Smooth muscle cell (in vitro differentiated cells): ENCODE data around the gene E2F8. TPM values are rescaled to one million over a fixed set of nuclear protein-coding genes. Genes with fewer than 3 reads are reported as not detected.
"Not testable (repeated sequence)": the region's sequence is repeated elsewhere in the genome, so short reads cannot be mapped to it uniquely, and the experiment has no call there.

ENCODE experiments used
- DNase-seq: peaks from one replicate; lab custom pipeline; 2025; ENCODE audit not compliant: unreplicated experiment; lab: John Stamatoyannopoulos, UW
- H2AFZ ChIP-seq: fragments of 200-600 bp; sonication (generic); 2 replicates; pipeline ENCODE4 v1.6.0; 2016; ENCODE audit warnings: antibody characterized with exemption, low read depth, mild to moderate bottlenecking
- H3F3A ChIP-seq: fragments of 200-600 bp; sonication (generic); 2 replicates; pipeline ENCODE4 v1.6.0; 2017; ENCODE audit warnings: antibody characterized with exemption, low read depth
- H3K27ac ChIP-seq: fragments of 200-600 bp; sonication (generic); 2 replicates; pipeline ENCODE4 v1.5.1; 2016; ENCODE audit warnings: low read depth, mild to moderate bottlenecking
- H3K27me3 ChIP-seq: fragments of 200-600 bp; sonication (generic); 2 replicates; pipeline ENCODE4 v1.6.1; 2016; ENCODE audit warnings: low read depth, mild to moderate bottlenecking
- H3K36me3 ChIP-seq: fragments of 200-600 bp; sonication (generic); 2 replicates; pipeline ENCODE4 v1.5.1; 2016; ENCODE audit warnings: low read depth
- H3K4me1 ChIP-seq: fragments of 200-600 bp; sonication (generic); 2 replicates; pipeline ENCODE4 v1.5.1; 2016; ENCODE audit warnings: low read depth
- H3K4me2 ChIP-seq: fragments of 200-600 bp; sonication (generic); 2 replicates; pipeline ENCODE4 v1.6.0; 2016; ENCODE audit warnings: mild to moderate bottlenecking
- H3K4me3 ChIP-seq: fragments of 200-600 bp; sonication (generic); 2 replicates; pipeline ENCODE4 v1.5.1; 2016; ENCODE audit warnings: mild to moderate bottlenecking
- H3K79me2 ChIP-seq: fragments of 200-600 bp; sonication (generic); 2 replicates; pipeline ENCODE4 v1.6.0; 2016; ENCODE audit warnings: low read depth, mild to moderate bottlenecking
- H3K9ac ChIP-seq: fragments of 200-600 bp; sonication (generic); 2 replicates; pipeline ENCODE4 v1.6.0; 2016; ENCODE audit warnings: low read depth
- H3K9me3 ChIP-seq: fragments of 200-600 bp; sonication (generic); replicated peaks from 2 replicates; pipeline ENCODE4 v1.5.1; 2016; ENCODE audit warnings: low read depth
- H4K20me1 ChIP-seq: fragments of 200-600 bp; sonication (generic); 2 replicates; pipeline ENCODE4 v1.6.0; 2016; ENCODE audit warnings: low read depth
- CTCF ChIP-seq: fragments of 200-600 bp; sonication (generic); IDR thresholded peaks from 2 replicates; pipeline ENCODE4 v1.5.1; 2017; ENCODE audit warnings: borderline replicate concordance, mild to moderate bottlenecking, antibody characterized with exemption; ENCODE audit not compliant: insufficient read depth, poor library complexity, severe bottlenecking
- WGBS: methylation state at CpG from one replicate; pipeline ENCODE4 v1.1.7; 2016; ENCODE audit warnings: low lambda C conversion rate; 5-methylcytosine and 5-hydroxymethylcytosine counted together
- polyA plus RNA-seq: library from polyadenylated mRNA; unstranded; fragments of >200 nt; fragmentation: Nextera tagmentation; extraction: Ambion mirVana; gene quantifications from 2 replicates; pipeline ENCODE4 v1.2.1, GENCODE V29; 2016
- total RNA-seq: library from RNA; depleted of rRNA; stranded (reverse); fragments of >200 nt; gene quantifications from 2 replicates; pipeline ENCODE4 v1.2.3, GENCODE V29; 2014

The E2F8 gene
- total and polyA plus RNA-seq, 2 experiments from 2014 or later: 1.5 to 1.6 TPM

- no peaks in the 10 kb centered on the region for H3F3A ChIP-seq
- H3K79me2 ChIP-seq: no peaks in the 10 kb centered on the region
- no peaks in the 10 kb centered on the region for H3K27me3 ChIP-seq
- no peak for DNase-seq
- H3K27ac ChIP-seq: no peak overlapping the region
- H3K9me3 ChIP-seq: no peaks in the 10 kb centered on the region
- TF ChIP-seq CTCF: no peak
- no peak overlapping the region for H3K9ac ChIP-seq
- H4K20me1 ChIP-seq: no peaks in the 10 kb centered on the region
- 92% methylated on average over 4 of the region's 4 CpGs for WGBS
- H3K4me1 ChIP-seq: no peaks in the 10 kb centered on the region
- no peak overlapping the region for H3K4me2 ChIP-seq
- H3K4me3 ChIP-seq: no peak overlapping the region
- no peak overlapping the region for H2AFZ ChIP-seq
- no peaks in the 10 kb centered on the region for H3K36me3 ChIP-seq
Measured at GRCh38 chr11:19275496-19275895, 34.8 kb upstream of the E2F8 start.

DNA sequence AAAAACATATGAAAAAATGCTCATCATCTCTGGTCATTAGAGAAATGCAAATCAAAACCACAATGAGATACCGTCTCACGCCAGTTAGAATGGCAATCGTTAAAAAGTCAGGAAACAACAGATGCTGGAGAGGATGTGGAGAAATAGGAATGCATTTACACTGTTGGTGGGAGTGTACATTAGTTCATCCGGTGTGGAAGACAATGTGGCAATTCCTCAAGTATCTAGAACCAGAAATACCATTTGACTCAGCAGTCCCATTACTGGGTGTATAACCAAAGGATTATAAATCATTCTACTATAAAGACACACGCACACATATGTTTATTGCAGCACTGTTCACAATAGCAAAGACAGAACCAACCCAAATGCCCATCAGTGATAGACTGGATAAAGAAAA lies 32.5 kb upstream of the E2F8 start:
- H3K9me3 ChIP-seq, H3K4me3 ChIP-seq, H3K79me2 ChIP-seq, H4K20me1 ChIP-seq, H3K4me2 ChIP-seq, H3K27ac ChIP-seq, H3K36me3 ChIP-seq, H3K27me3 ChIP-seq, H2AFZ ChIP-seq, H3K4me1 ChIP-seq, DNase-seq, H3K9ac ChIP-seq, H3F3A ChIP-seq: not testable (repeated sequence)
- 94% methylated on average over 5 of the region's 5 CpGs for WGBS

DNA sequence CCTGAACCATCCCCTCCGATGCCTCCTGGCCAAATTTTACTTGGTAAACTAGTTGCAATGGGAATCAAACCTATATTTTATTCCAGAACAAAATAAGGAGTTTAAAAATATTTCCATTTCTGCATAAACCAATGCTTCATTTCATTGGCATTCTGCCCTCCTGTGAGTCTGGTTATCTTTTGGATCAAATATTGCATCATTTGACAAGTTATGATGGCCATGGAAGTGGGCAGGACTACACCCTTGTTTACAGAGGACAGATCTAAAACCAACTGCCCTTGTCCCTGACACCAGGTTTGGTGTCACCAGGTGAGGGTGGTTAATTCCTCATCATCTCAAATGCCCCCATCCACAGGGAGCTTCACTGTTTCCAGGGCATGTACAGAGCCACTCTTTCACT lies 28.2 kb upstream of the E2F8 start:
- Histone ChIP-seq H2AFZ (no peak overlapping the region), H3K79me2 (no peaks in the 10 kb centered on the region), H3K4me1 (no peaks in the 10 kb centered on the region), H4K20me1 (no peaks in the 10 kb centered on the region), H3K27me3 (no peaks in the 10 kb centered on the region), H3K9me3 (no peaks in the 10 kb centered on the region), H3K4me3 (no peak overlapping the region), H3K9ac (no peak overlapping the region), H3K36me3 (no peaks in the 10 kb centered on the region), H3K4me2 (no peak overlapping the region), H3F3A (no peaks in the 10 kb centered on the region), H3K27ac (no peak overlapping the region)
- no peak for DNase-seq
- no peak for TF ChIP-seq CTCF
- WGBS: 89% methylated on average over 1 of the region's 1 CpG

GRCh38 chr11:19267567-19267966 lies 26.8 kb upstream of the E2F8 start:
- Histone ChIP-seq H3K4me2 (no peak overlapping the region), H2AFZ (no peak overlapping the region), H3K36me3 (no peaks in the 10 kb centered on the region), H4K20me1 (no peaks in the 10 kb centered on the region), H3K4me3 (no peak overlapping the region), H3K79me2 (no peaks in the 10 kb centered on the region), H3K27me3 (no peaks in the 10 kb centered on the region), H3K9me3 (no peaks in the 10 kb centered on the region), H3F3A (no peaks in the 10 kb centered on the region), H3K4me1 (no peaks in the 10 kb centered on the region), H3K27ac (no peak overlapping the region), H3K9ac (no peak overlapping the region)
- no peak for TF ChIP-seq CTCF
- 90% methylated on average over 5 of the region's 5 CpGs for WGBS
- DNase-seq: no peak
